SK-N-SH (cell line): ENCODE results near the gene PYGM.

Source experiments
- ELF1 ChIP-seq: IDR thresholded peaks from 2 replicates; pipeline ENCODE4 v1.4.0; 2012
- EP300 ChIP-seq, 2 experiments: IDR thresholded peaks; 2 replicates each; pipeline versions ENCODE4 v1.4.0 to v1.6.1; 2012; ENCODE audit warnings: borderline replicate concordance in 1 of 2, low read depth in 1 of 2, low read length in 1 of 2
- EZH2phosphoT487 ChIP-seq: fragments of 200-600 bp; sonication (generic); IDR thresholded peaks from 2 replicates; pipeline ENCODE4 v1.6.1; 2017; ENCODE audit warnings: low read depth, mixed run types, mild to moderate bottlenecking, antibody characterized with exemption, moderate library complexity, borderline replicate concordance
- FOXM1 ChIP-seq: IDR thresholded peaks from 2 replicates; pipeline ENCODE4 v1.4.0; 2012; ENCODE audit warnings: low read depth, mild to moderate bottlenecking
- GATA2 ChIP-seq: sonication (generic); formaldehyde crosslinking; IDR thresholded peaks from 2 replicates; pipeline ENCODE4 v1.5.0; 2020; ENCODE audit warnings: mild to moderate bottlenecking, missing genetic modification reagents
- TF ChIP-seq, protein P1 (sequence below): fragments of 200-600 bp; sonication (generic); IDR thresholded peaks from 2 replicates; pipeline ENCODE4 v1.6.1; 2017; ENCODE audit warnings: antibody characterized with exemption, mild to moderate bottlenecking, moderate library complexity

- no peak for TF ChIP-seq ELF1
- TF ChIP-seq, protein P1, sequence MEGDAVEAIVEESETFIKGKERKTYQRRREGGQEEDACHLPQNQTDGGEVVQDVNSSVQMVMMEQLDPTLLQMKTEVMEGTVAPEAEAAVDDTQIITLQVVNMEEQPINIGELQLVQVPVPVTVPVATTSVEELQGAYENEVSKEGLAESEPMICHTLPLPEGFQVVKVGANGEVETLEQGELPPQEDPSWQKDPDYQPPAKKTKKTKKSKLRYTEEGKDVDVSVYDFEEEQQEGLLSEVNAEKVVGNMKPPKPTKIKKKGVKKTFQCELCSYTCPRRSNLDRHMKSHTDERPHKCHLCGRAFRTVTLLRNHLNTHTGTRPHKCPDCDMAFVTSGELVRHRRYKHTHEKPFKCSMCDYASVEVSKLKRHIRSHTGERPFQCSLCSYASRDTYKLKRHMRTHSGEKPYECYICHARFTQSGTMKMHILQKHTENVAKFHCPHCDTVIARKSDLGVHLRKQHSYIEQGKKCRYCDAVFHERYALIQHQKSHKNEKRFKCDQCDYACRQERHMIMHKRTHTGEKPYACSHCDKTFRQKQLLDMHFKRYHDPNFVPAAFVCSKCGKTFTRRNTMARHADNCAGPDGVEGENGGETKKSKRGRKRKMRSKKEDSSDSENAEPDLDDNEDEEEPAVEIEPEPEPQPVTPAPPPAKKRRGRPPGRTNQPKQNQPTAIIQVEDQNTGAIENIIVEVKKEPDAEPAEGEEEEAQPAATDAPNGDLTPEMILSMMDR: no peak
- TF ChIP-seq EP300 (IDR thresholded peaks at IDR 0.05; ENCODE audit: borderline replicate concordance in 1 of 2, low read depth in 1 of 2, low read length in 1 of 2): no peak
- no peak for TF ChIP-seq GATA2 (CRISPR knock-in tag)
- no peak for TF ChIP-seq FOXM1
- no peak for TF ChIP-seq EZH2phosphoT487
These were observed 4.7 kb downstream of the PYGM start for GRCh38 chr11:64754919-64755662.
